ENCODE results near the gene ARHGAP24. TPM values are rescaled to one million over a fixed set of nuclear protein-coding genes. Genes with fewer than 3 reads are reported as not detected.

ARHGAP24 gene
- total and polyA plus RNA-seq, 2 experiments from 2014 or later: 19.5 to 29.6 TPM

- Histone ChIP-seq H2AFZ (no peak overlapping the region), H3K79me2 (no peaks in the 10 kb centered on the region)
- 92% methylated on average over 3 of the region's 3 CpGs for WGBS (ENCODE audit: low lambda C conversion rate, missing lambda C conversion rate)
Observed at GRCh38 chr4:85952528-85952927, 477.6 kb downstream of the ARHGAP24 start.

GRCh38 chr4:85952972-85953650 lies 478.2 kb downstream of the ARHGAP24 start:
- Histone ChIP-seq H2AFZ (no peak overlapping the region), H4K20me1 (ENCODE audit: insufficient read depth, poor library complexity, severe bottlenecking) (no peaks in the 10 kb centered on the region), H3K4me2 (no peak overlapping the region), H3K79me2 (no peaks in the 10 kb centered on the region), H3K27ac (no peak overlapping the region), H3K4me3 (no peak overlapping the region), H3K9me2 (replicated peaks; ENCODE audit: insufficient read depth) (no peaks in the 10 kb centered on the region), H3K9me3 (ENCODE audit: low read depth) (no peaks in the 10 kb centered on the region), H3K27me3 (no peaks in the 10 kb centered on the region), H3K4me1 (ENCODE audit: insufficient read depth) (no peaks in the 10 kb centered on the region), H3K36me3 (replicated peaks; ENCODE audit: insufficient read depth, low read depth) (no peaks in the 10 kb centered on the region)
- 72% methylated on average over 3 of the region's 3 CpGs for WGBS (ENCODE audit: low lambda C conversion rate, missing lambda C conversion rate)
- no peak for DNase-seq (ENCODE audit: low spot score)
- TF ChIP-seq EZH2phosphoT487 (IDR thresholded peaks at IDR 0.05; ENCODE audit: low read depth, severe bottlenecking, unreplicated experiment): no peak

More at GRCh38 chr4:85952528-85952927, 477.6 kb downstream of the ARHGAP24 start:
- DNase-seq (ENCODE audit: low spot score): no peak
- no peak for TF ChIP-seq CTCF (IDR thresholded peaks at IDR 0.05; ENCODE audit: poor library complexity)
- TF ChIP-seq EZH2phosphoT487 (IDR thresholded peaks at IDR 0.05; ENCODE audit: low read depth, severe bottlenecking, unreplicated experiment): no peak
- no peak for TF ChIP-seq EZH2 (IDR thresholded peaks at IDR 0.05; ENCODE audit: borderline replicate concordance)
- Histone ChIP-seq H3K27me3 (no peaks in the 10 kb centered on the region), H4K20me1 (ENCODE audit: insufficient read depth, poor library complexity, severe bottlenecking) (no peaks in the 10 kb centered on the region), H3K36me3 (replicated peaks; ENCODE audit: insufficient read depth, low read depth) (no peaks in the 10 kb centered on the region), H3K9me2 (replicated peaks; ENCODE audit: insufficient read depth) (no peaks in the 10 kb centered on the region), H3K4me1 (ENCODE audit: insufficient read depth) (no peaks in the 10 kb centered on the region), H3K9me3 (ENCODE audit: low read depth) (no peaks in the 10 kb centered on the region), H3K4me2 (no peak overlapping the region), H3K27ac (no peak overlapping the region), H3K4me3 (no peak overlapping the region)

- no peaks in the 10 kb centered on the region for H3K4me1 ChIP-seq (ENCODE audit: insufficient read depth)
- H3K9me3 ChIP-seq (ENCODE audit: low read depth): no peaks in the 10 kb centered on the region
- H3K9me2 ChIP-seq (replicated peaks; ENCODE audit: insufficient read depth): no peaks in the 10 kb centered on the region
- no peaks in the 10 kb centered on the region for H3K36me3 ChIP-seq (replicated peaks; ENCODE audit: insufficient read depth, low read depth)
- H4K20me1 ChIP-seq (ENCODE audit: insufficient read depth, poor library complexity, severe bottlenecking): no peaks in the 10 kb centered on the region
- WGBS (ENCODE audit: low lambda C conversion rate, missing lambda C conversion rate): 83% methylated on average over 3 of the region's 3 CpGs
- H3K4me3 ChIP-seq: no peak overlapping the region
- no peak overlapping the region for H2AFZ ChIP-seq
- no peak overlapping the region for H3K27ac ChIP-seq
- H3K79me2 ChIP-seq: no peaks in the 10 kb centered on the region
- TF ChIP-seq CTCF (IDR thresholded peaks at IDR 0.05; ENCODE audit: poor library complexity): no peak
- no peak for TF ChIP-seq EZH2 (IDR thresholded peaks at IDR 0.05; ENCODE audit: borderline replicate concordance)
- no peak for TF ChIP-seq EZH2phosphoT487 (IDR thresholded peaks at IDR 0.05; ENCODE audit: low read depth, severe bottlenecking, unreplicated experiment)
- H3K27me3 ChIP-seq: no peaks in the 10 kb centered on the region
- no peak overlapping the region for H3K4me2 ChIP-seq
- peak; percentile 32 for DNase-seq (ENCODE audit: low spot score)
Observed at GRCh38 chr4:85953651-85954018, 478.7 kb downstream of the ARHGAP24 start.

- no peak overlapping the region for H2AFZ ChIP-seq
- H3K27me3 ChIP-seq: no peaks in the 10 kb centered on the region
- no peak overlapping the region for H3K4me3 ChIP-seq
- DNase-seq (ENCODE audit: low spot score): no peak
- no peak overlapping the region for H3K4me2 ChIP-seq
- no peaks in the 10 kb centered on the region for H3K79me2 ChIP-seq
- H4K20me1 ChIP-seq (ENCODE audit: insufficient read depth, poor library complexity, severe bottlenecking): no peaks in the 10 kb centered on the region
- H3K9me2 ChIP-seq (replicated peaks; ENCODE audit: insufficient read depth): no peaks in the 10 kb centered on the region
- no peaks in the 10 kb centered on the region for H3K9me3 ChIP-seq (ENCODE audit: low read depth)
- H3K27ac ChIP-seq: no peak overlapping the region
- TF ChIP-seq EZH2 (IDR thresholded peaks at IDR 0.05; ENCODE audit: borderline replicate concordance): no peak
- TF ChIP-seq CTCF (IDR thresholded peaks at IDR 0.05; ENCODE audit: poor library complexity): no peak
- no peak for TF ChIP-seq EZH2phosphoT487 (IDR thresholded peaks at IDR 0.05; ENCODE audit: low read depth, severe bottlenecking, unreplicated experiment)
- H3K4me1 ChIP-seq (ENCODE audit: insufficient read depth): no peaks in the 10 kb centered on the region
- H3K36me3 ChIP-seq (replicated peaks; ENCODE audit: insufficient read depth, low read depth): no peaks in the 10 kb centered on the region
Observed at GRCh38 chr4:85955620-85956292, 480.8 kb downstream of the ARHGAP24 start.
